Measurements from ENCODE around the gene ELMOD1. TPM values are rescaled to one million over a fixed set of nuclear protein-coding genes. Genes with fewer than 3 reads are reported as not detected.

Gene ELMOD1
- total RNA-seq, 1 donor from 2014 or later, result 0.17 TPM

- DNase-seq, result no peak
These were observed 3.5 kb upstream of the ELMOD1 start for GRCh38 chr11:107587306-107587979.

- DNase-seq, result peak; percentile 24
These were observed 657 bp downstream of the ELMOD1 start for GRCh38 chr11:107591378-107592230.

- DNase-seq, result peak; percentile 41
These were observed 1.3 kb downstream of the ELMOD1 start for GRCh38 chr11:107592231-107592590.

GRCh38 chr11:107592813-107593212 lies 1.9 kb downstream of the ELMOD1 start:
- no peak for DNase-seq

- no peak for DNase-seq
These were observed 3.0 kb downstream of the ELMOD1 start for GRCh38 chr11:107593951-107594350.

GRCh38 chr11:107594736-107595135 lies 3.8 kb downstream of the ELMOD1 start:
- DNase-seq, result no peak

- DNase-seq, result peak; percentile 65
These were observed 7.5 kb downstream of the ELMOD1 start for GRCh38 chr11:107598225-107599139.

- no peak for DNase-seq
These were observed 14.4 kb downstream of the ELMOD1 start for GRCh38 chr11:107605061-107606006.

GRCh38 chr11:107606141-107606540 lies 15.2 kb downstream of the ELMOD1 start:
- no peak for DNase-seq

GRCh38 chr11:107608809-107609208 lies 17.9 kb downstream of the ELMOD1 start:
- DNase-seq, result peak; percentile 72

GRCh38 chr11:107609400-107610218 lies 18.7 kb downstream of the ELMOD1 start:
- DNase-seq, result no peak

GRCh38 chr11:107612445-107612844 lies 21.5 kb downstream of the ELMOD1 start:
- DNase-seq, result no peak

- peak; percentile 58 for DNase-seq
These were observed 29.0 kb downstream of the ELMOD1 start for GRCh38 chr11:107619926-107620325.

GRCh38 chr11:107621081-107621480 lies 30.1 kb downstream of the ELMOD1 start:
- no peak for DNase-seq

- DNase-seq, result no peak
These were observed 32.2 kb downstream of the ELMOD1 start for GRCh38 chr11:107623183-107623582.

GRCh38 chr11:107624983-107625684 lies 34.2 kb downstream of the ELMOD1 start:
- DNase-seq, result no peak

- no peak for DNase-seq
These were observed 34.7 kb downstream of the ELMOD1 start for GRCh38 chr11:107625685-107625989.

- no peak for DNase-seq
These were observed 40.1 kb downstream of the ELMOD1 start for GRCh38 chr11:107631043-107631442.

GRCh38 chr11:107631931-107632330 lies 41.0 kb downstream of the ELMOD1 start:
- no peak for DNase-seq

- no peak for DNase-seq
These were observed 55.8 kb downstream of the ELMOD1 start for GRCh38 chr11:107646783-107647182.
